ENCODE measurements around the gene LRRC18. TPM values are rescaled to one million over a fixed set of nuclear protein-coding genes. Genes with fewer than 3 reads are reported as not detected.

LRRC18 gene
- total RNA-seq, 1 experiment from 2014 or later, result not detected

GRCh38 chr10:48902096-48902495 is 37.5 kb downstream of the LRRC18 start:
- no peak for ATAC-seq
- Histone ChIP-seq H4K20me1 (ENCODE audit: low read length) (no peaks in the 10 kb centered on the region), H3K27ac (ENCODE audit: low read length) (no peak overlapping the region), H3F3A (ENCODE audit: low read length, unreplicated experiment) (no peaks in the 10 kb centered on the region), H3K9me2 (replicated peaks; ENCODE audit: low read length) (no peaks in the 10 kb centered on the region), H3K9ac (ENCODE audit: low read length) (no peak overlapping the region), H3K4me1 (ENCODE audit: insufficient read depth, low read length) (no peaks in the 10 kb centered on the region), H2AFZ (ENCODE audit: low read length) (no peak overlapping the region), H3K79me2 (ENCODE audit: low read length) (no peaks in the 10 kb centered on the region), H3K4me2 (ENCODE audit: low read length) (no peak overlapping the region), H3K36me3 (ENCODE audit: low read depth, low read length) (no peaks in the 10 kb centered on the region), H3K9me3 (ENCODE audit: low read length) (no peaks in the 10 kb centered on the region), H3K4me3 (ENCODE audit: low read length) (no peak overlapping the region), H3K27me3 (ENCODE audit: low read length) (peaks cover 59% of the 10 kb centered on the region)
- intact Hi-C loops (cut with micrococcal nuclease), result no loop called here
- ChIA-PET CTCF (no interaction called here), POLR2A (ENCODE audit: unreplicated experiment) (no interaction called here)
- DNase-seq, result no peak
- BruUV-seq (replicated peaks), result no TSS peak
- no peak for TF ChIP-seq EZH2 (IDR thresholded peaks at IDR 0.05; ENCODE audit: low read length, unreplicated experiment)
- TF ChIP-seq EZH2phosphoT487 (IDR thresholded peaks at IDR 0.05; ENCODE audit: borderline replicate concordance, low read length), result no peak
- TF ChIP-seq CTCF (conservative IDR thresholded peaks at IDR 0.05; ENCODE audit: low read depth, low read length), result peak; percentile 32; the same call in 1 of the 2 replicates

- no peak overlapping the region for H3K9ac ChIP-seq (ENCODE audit: low read length)
- H4K20me1 ChIP-seq (ENCODE audit: low read length), result no peaks in the 10 kb centered on the region
- no peak overlapping the region for H3K27ac ChIP-seq (ENCODE audit: low read length)
- no peak for DNase-seq
- H3K4me3 ChIP-seq (ENCODE audit: low read length), result no peak overlapping the region
- H3K36me3 ChIP-seq (ENCODE audit: low read depth, low read length), result no peaks in the 10 kb centered on the region
- ChIA-PET CTCF (no interaction called here), POLR2A (ENCODE audit: unreplicated experiment) (no interaction called here)
- no peaks in the 10 kb centered on the region for H3K79me2 ChIP-seq (ENCODE audit: low read length)
- H3K9me3 ChIP-seq (ENCODE audit: low read length), result no peaks in the 10 kb centered on the region
- no peak overlapping the region for H2AFZ ChIP-seq (ENCODE audit: low read length)
- no peaks in the 10 kb centered on the region for H3F3A ChIP-seq (ENCODE audit: low read length, unreplicated experiment)
- no peaks in the 10 kb centered on the region for H3K9me2 ChIP-seq (replicated peaks; ENCODE audit: low read length)
- peaks cover 52% of the 10 kb centered on the region for H3K27me3 ChIP-seq (ENCODE audit: low read length)
- TF ChIP-seq EZH2 (IDR thresholded peaks at IDR 0.05; ENCODE audit: low read length, unreplicated experiment), result no peak
- no peak for TF ChIP-seq EZH2phosphoT487 (IDR thresholded peaks at IDR 0.05; ENCODE audit: borderline replicate concordance, low read length)
- no peak for TF ChIP-seq CTCF (conservative IDR thresholded peaks at IDR 0.05; ENCODE audit: low read depth, low read length)
- no peaks in the 10 kb centered on the region for H3K4me1 ChIP-seq (ENCODE audit: insufficient read depth, low read length)
- intact Hi-C loops (cut with micrococcal nuclease), result no loop called here
- no peak for ATAC-seq
- BruUV-seq (replicated peaks), result no TSS peak
- H3K4me2 ChIP-seq (ENCODE audit: low read length), result no peak overlapping the region
Measured at GRCh38 chr10:48901319-48901718, 38.3 kb downstream of the LRRC18 start.

- Histone ChIP-seq H3K9me2 (replicated peaks; ENCODE audit: low read length) (no peaks in the 10 kb centered on the region), H3F3A (ENCODE audit: low read length, unreplicated experiment) (no peaks in the 10 kb centered on the region), H2AFZ (ENCODE audit: low read length) (no peak overlapping the region), H3K4me2 (ENCODE audit: low read length) (no peak overlapping the region), H3K27me3 (ENCODE audit: low read length) (peaks cover 42% of the 10 kb centered on the region), H3K4me3 (ENCODE audit: low read length) (no peak overlapping the region), H4K20me1 (ENCODE audit: low read length) (no peaks in the 10 kb centered on the region), H3K36me3 (ENCODE audit: low read depth, low read length) (no peaks in the 10 kb centered on the region), H3K27ac (ENCODE audit: low read length) (no peak overlapping the region), H3K79me2 (ENCODE audit: low read length) (no peaks in the 10 kb centered on the region), H3K9me3 (ENCODE audit: low read length) (no peaks in the 10 kb centered on the region), H3K9ac (ENCODE audit: low read length) (no peak overlapping the region), H3K4me1 (ENCODE audit: insufficient read depth, low read length) (no peaks in the 10 kb centered on the region)
- ChIA-PET POLR2A (ENCODE audit: unreplicated experiment) (no interaction called here), CTCF (no interaction called here)
- DNase-seq, result no peak
- no peak for TF ChIP-seq EZH2 (IDR thresholded peaks at IDR 0.05; ENCODE audit: low read length, unreplicated experiment)
- no peak for TF ChIP-seq CTCF (conservative IDR thresholded peaks at IDR 0.05; ENCODE audit: low read depth, low read length)
- no peak for TF ChIP-seq EZH2phosphoT487 (IDR thresholded peaks at IDR 0.05; ENCODE audit: borderline replicate concordance, low read length)
- ATAC-seq, result no peak
- intact Hi-C loops (cut with micrococcal nuclease), result no loop called here
- BruUV-seq (replicated peaks), result no TSS peak
Measured at GRCh38 chr10:48900371-48900801, 39.3 kb downstream of the LRRC18 start.
